ENCODE results near the gene KCND3.

Gene KCND3

GRCh38 chr1:111911061-111911460, 78.4 kb downstream of the KCND3 start:
- no peak for DNase-seq (ENCODE audit: low spot score)

GRCh38 chr1:111909030-111909429, 80.4 kb downstream of the KCND3 start:
- no peak for DNase-seq (ENCODE audit: low spot score)

DNA sequence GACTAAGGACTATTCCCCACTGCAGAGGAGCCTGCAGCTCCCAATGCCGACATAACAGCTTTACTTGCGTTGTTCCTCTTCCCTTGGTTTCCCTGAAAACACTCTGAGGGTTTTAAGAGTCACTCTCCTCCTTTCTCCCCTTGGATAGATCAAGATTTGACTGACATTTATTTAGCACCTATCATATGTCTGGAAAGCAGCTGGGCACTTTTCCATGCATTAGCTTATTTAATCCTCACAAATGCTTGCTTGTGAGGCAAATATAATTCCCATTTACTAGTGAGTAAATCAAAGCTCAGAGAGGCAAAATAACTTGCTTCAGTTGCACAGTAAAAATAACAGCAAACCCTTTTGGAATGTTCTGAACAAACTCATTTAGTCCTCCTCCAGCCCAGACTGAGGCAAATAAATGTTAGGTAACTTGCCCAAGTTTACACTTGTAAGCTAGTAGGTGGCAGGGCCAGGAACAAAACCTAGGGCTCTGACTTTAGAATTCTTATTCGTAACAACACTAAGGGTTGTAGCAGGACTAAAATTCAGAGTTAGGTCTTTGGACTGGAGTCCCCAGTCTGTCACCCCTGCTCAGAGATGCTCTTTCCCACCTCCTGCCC, 81.4 kb downstream of the KCND3 start:
- no peak for DNase-seq (ENCODE audit: low spot score)

DNA sequence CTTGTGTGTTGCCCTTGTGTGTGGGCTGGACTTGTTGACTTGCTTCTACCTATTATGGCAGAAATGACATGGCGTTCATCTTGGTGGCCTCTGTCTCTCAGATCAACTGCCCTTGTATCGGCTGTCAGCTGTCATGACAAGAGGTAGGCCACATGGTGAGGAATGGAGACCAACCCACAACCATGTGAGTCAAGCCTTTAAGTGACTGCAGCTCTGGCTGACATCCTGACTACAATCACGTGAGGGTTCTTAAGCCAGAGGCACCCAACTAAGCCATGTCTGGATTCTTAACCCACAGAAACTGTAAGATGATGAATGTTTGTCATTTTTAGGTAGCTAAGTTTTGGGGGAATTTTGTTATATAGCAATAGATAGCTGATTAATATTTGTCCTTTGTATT, 82.1 kb downstream of the KCND3 start:
- no peak for DNase-seq (ENCODE audit: low spot score)

DNA sequence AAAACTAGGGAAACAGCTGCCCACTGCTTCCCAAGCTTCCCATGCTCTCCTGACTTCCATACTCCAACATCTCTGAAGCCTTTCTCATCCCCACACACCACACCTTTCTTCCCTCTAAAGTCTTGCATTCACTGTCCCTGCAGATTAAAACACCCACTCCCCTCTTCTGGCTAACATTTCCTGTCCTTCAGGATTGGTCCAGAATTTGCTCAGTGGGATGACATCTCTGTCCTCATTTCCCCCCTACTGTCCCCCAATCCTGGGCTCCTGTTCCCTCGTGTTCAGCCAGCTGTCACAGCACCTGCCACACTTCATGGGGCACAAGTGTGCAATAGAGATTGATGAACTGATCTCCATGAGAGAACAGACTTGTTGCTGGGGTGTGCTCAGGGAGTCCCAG, 82.7 kb downstream of the KCND3 start:
- DNase-seq (ENCODE audit: low spot score): no peak

GRCh38 chr1:111906111-111906510, 83.4 kb downstream of the KCND3 start:
- no peak for DNase-seq (ENCODE audit: low spot score)

- no peak for DNase-seq (ENCODE audit: low spot score)
These were observed 84.8 kb downstream of the KCND3 start for GRCh38 chr1:111904478-111905218.

DNA sequence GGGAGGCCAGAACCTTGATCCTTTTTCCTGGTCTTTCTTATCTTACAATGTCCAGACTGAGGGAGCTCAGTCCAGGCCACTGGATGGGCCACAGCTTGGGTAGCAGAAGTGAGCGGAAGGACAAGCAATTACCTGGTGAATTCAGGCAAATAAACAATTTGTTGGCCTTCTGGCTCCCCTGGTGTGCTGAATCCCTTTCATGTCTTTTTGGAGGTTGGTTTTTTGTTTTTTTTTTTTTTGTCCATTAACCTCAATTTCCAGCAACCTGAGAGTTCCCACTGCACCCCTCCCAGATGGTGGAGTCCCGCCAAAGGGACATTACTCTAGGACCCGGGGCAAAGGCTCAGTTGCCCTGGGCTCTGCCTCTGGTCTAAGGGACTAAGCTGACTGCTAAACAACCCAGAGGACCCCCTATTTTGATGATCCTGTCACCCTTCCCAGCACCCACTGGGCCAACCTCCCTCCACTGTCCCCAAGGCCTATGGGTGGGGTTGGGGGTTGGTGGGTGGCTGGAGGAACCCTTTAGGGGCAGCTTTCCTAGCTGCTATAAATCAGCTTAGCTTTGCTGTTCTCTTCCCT, 85.5 kb downstream of the KCND3 start:
- DNase-seq (ENCODE audit: low spot score): no peak

- DNase-seq (ENCODE audit: low spot score): no peak
These were observed 86.2 kb downstream of the KCND3 start for GRCh38 chr1:111903148-111903870.

DNA sequence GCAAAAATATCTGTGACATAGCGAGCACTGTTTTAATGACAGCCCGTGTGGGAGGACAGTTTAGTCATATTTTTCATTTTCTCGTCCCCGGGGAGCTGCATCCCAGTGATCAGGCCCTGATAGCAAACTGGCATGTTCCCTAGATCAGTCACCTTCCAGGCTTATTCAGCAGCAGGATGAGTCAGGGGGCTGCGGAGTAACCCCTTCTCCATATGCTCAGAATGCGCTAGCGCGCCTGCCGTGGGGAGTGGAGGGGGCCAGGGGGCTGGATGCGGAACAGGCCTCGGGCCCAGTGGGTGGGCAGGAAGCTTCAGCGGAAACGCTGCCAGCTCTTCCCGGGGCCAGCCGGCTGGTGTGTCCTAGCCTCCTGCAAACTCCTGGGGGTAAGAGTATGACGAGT, 94.0 kb downstream of the KCND3 start:
- DNase-seq (ENCODE audit: low spot score): no peak

- no peak for DNase-seq (ENCODE audit: low spot score)
These were observed 94.5 kb downstream of the KCND3 start for GRCh38 chr1:111895017-111895416.

- no peak for DNase-seq (ENCODE audit: low spot score)
These were observed 95.0 kb downstream of the KCND3 start for GRCh38 chr1:111894497-111894896.

GRCh38 chr1:111891566-111891965, 97.9 kb downstream of the KCND3 start:
- DNase-seq (ENCODE audit: low spot score): no peak

DNA sequence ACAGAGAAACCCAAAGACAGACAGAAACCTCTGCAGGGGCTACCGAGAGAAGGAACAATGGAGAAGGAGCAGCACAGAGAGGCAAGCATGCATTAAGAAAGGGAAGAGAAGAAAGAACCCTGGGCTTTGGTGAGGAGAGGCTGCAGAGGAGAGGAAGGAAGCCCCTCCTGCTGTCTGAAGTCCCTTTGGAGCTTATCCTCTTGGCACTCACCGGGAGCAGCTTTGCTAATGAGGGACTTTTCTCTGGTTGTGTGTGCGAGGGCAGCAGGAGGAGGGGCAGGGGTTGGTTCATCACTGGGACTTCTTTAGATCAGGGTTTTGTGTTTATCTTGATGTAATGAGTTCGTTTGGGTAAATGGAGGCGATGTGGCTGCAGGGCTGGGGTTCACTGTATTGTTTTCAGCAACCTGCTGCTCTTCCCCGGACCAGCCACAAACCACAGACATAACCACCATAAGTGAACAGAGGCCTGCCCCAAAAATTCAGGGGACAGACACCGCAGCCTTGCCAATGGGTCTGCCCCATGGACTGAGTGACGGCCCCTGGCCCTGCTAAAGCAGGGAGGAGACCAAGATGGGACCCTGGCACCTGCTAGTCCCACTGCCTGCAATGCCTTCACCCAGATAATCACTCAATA, 100.6 kb downstream of the KCND3 start:
- DNase-seq (ENCODE audit: low spot score): no peak

- DNase-seq (ENCODE audit: low spot score): no peak
These were observed 101.6 kb downstream of the KCND3 start for GRCh38 chr1:111887875-111888274.

DNA sequence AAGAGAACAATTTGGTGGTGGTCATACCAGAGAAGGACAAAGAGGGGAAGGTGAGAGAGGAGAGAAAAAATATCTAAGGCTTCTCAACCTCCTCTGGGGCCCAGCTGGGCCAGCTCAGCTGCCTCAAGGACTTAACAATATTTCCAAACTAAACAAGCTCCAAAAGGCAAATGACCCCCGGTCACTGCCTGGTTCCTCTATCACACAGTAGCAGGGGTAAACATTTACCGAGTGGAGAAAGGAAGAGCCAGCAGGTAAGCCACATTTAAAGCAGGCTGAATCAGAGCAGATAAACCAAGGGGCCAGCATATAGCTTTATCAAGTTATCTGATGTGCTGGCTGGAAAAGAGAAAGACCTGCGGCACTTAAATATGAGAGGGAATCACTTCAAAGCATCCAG, 102.1 kb downstream of the KCND3 start:
- DNase-seq (ENCODE audit: low spot score): no peak

DNA sequence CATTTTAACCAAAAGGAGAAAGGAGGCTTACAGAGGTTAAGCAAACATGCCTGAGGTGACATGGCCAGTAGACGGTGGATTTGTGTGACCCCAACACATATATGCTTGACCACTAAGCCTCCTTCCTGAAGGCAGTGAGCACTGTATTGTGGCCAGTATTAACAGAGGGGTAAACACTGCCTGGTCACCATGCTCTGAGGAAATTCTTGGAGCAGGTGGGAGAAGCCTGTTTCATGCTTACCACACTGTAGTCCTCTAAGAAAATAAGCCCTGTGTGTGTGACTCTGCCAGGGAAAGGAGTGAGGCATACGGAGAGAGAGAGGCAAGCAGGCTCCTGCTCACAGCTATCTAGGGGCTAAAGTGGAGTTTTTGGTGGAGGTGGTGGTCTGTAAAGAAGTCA, 102.7 kb downstream of the KCND3 start:
- DNase-seq (ENCODE audit: low spot score): no peak

DNA sequence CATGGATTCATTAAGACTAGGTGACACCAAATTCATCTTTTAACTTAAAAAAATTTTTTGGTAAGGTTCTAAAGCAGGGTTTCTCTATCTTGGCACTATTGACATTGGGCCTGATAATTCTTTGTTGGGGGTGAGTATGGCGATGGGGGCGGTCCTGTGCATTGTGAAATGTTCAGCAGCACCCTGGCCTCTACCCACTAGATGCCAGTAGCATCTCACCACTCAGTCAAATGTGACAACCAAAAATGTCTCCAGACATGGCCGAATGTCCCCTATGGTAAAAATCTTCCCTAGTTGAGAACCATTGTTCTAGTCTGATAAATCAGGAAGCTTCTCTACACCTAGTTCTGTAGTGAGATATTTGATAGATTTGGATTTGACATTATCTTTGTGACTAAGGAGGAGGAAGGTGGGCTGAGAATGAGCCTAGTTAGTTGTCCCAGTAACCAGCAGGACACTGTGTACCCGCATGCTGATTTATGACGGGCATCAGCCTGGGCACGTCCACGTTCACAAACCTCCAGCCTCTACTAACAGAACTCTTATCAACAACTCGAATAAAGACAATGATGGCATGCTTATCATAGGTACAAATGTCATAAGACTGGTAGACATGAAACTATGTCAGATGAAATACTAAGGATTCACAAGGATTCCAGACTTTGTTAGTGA, 104.6 kb downstream of the KCND3 start:
- DNase-seq (ENCODE audit: low spot score): no peak

- DNase-seq (ENCODE audit: low spot score): no peak
These were observed 106.4 kb downstream of the KCND3 start for GRCh38 chr1:111882986-111883560.

DNA sequence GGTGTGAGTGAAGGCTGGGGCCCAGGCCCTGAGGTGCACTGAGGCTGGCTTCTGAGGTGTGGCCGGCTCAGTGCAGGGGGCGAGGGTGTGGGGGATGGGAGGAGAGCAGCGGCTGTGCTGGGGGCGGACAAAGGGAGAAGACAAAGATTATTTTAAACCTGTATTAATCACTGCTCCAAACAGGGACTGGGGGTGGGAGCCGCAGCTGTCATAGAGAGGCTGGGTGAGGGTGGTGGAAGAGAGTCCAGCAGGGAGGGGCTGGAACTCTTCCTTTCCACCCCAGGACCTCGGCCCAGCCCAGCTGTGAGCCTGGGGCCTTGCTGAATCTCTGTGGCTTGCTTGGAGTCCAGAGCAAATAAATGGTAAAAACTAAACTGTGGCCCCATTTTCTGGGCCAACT, 106.9 kb downstream of the KCND3 start:
- no peak for DNase-seq (ENCODE audit: low spot score)

Data from hematopoietic multipotent progenitor cell treated with erythropoietin and hydrocortisone succinate and interleukin-3 and kit ligand, for 17 days (in vitro differentiated cells).